Glutamatergic neuron (in vitro differentiated cells): ENCODE data around the gene ABCC8. TPM values are rescaled to one million over a fixed set of nuclear protein-coding genes. Genes with fewer than 3 reads are reported as not detected.

Experiments
- DNase-seq: peaks from one replicate; pipeline ENCODE4 v3.0.0; 2022
- H3K27ac Mint-ChIP-seq: one replicate; pipeline ENCODE4 v1.8.0; 2020; ENCODE audit warnings: mild to moderate bottlenecking, mixed read lengths, inconsistent platforms; ENCODE audit not compliant: unreplicated experiment
- H3K27me3 Mint-ChIP-seq: one replicate; pipeline ENCODE4 v1.8.0; 2020; ENCODE audit warnings: mild to moderate bottlenecking, moderate library complexity, mixed read lengths, inconsistent platforms; ENCODE audit not compliant: unreplicated experiment
- H3K36me3 Mint-ChIP-seq: one replicate; pipeline ENCODE4 v1.8.0; 2020; ENCODE audit warnings: mild to moderate bottlenecking, mixed read lengths, inconsistent platforms; ENCODE audit not compliant: unreplicated experiment
- H3K4me1 Mint-ChIP-seq: one replicate; pipeline ENCODE4 v1.8.0; 2020; ENCODE audit warnings: mild to moderate bottlenecking, low read depth, mixed read lengths, inconsistent platforms; ENCODE audit not compliant: unreplicated experiment
- H3K4me3 Mint-ChIP-seq: one replicate; pipeline ENCODE4 v1.8.0; 2020; ENCODE audit warnings: mild to moderate bottlenecking, mixed read lengths, inconsistent platforms; ENCODE audit not compliant: unreplicated experiment
- H3K9me3 Mint-ChIP-seq: one replicate; pipeline ENCODE4 v1.8.0; 2020; ENCODE audit warnings: mild to moderate bottlenecking, moderate library complexity, mixed read lengths, inconsistent platforms; ENCODE audit not compliant: unreplicated experiment
- CTCF ChIP-seq: fragments of 200-600 bp; sonication (generic); IDR thresholded peaks from one replicate; pipeline ENCODE4 v1.5.0; 2021; ENCODE audit not compliant: partially characterized antibody, unreplicated experiment
- total RNA-seq: library from RNA; stranded (reverse); fragmentation: NEBNext Ultra II Directional; extraction: Animal tissue kit (Norgen Biotek cat#: 25700); gene quantifications from one replicate; pipeline ENCODE4 v1.2.1, GENCODE V29; 2021; ENCODE audit not compliant: unreplicated experiment

Gene ABCC8
- total RNA-seq, 1 donor from 2014 or later = 5.7 TPM

DNA sequence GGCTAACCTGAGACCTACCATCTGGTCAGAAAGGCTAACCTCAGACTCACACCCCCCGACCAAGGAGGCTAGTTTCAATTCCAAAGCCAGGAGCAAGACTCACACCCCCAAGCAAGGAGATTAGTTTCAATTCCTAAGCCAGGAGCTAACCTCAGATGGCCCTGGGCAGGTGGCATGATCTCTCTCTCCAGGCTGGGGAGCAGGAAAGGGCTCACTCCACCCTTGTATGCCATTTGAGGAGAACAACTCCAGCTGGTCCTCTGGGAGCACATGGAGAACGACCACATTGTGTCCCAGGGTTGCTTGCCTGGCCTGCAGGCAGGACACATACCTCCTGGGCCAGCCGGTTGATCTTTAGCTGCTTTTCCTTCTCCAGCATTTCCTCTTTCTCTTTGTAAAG, 34.9 kb upstream of the ABCC8 start:
- Mint-ChIP-seq H3K27ac (no peak overlapping the region), H3K9me3 (no peaks in the 10 kb centered on the region), H3K36me3 (no peaks in the 10 kb centered on the region), H3K4me3 (no peak overlapping the region), H3K27me3 (peaks cover 8% of the 10 kb centered on the region), H3K4me1 (peaks cover 1% of the 10 kb centered on the region)
- no peak for DNase-seq
- TF ChIP-seq CTCF = no peak

DNA sequence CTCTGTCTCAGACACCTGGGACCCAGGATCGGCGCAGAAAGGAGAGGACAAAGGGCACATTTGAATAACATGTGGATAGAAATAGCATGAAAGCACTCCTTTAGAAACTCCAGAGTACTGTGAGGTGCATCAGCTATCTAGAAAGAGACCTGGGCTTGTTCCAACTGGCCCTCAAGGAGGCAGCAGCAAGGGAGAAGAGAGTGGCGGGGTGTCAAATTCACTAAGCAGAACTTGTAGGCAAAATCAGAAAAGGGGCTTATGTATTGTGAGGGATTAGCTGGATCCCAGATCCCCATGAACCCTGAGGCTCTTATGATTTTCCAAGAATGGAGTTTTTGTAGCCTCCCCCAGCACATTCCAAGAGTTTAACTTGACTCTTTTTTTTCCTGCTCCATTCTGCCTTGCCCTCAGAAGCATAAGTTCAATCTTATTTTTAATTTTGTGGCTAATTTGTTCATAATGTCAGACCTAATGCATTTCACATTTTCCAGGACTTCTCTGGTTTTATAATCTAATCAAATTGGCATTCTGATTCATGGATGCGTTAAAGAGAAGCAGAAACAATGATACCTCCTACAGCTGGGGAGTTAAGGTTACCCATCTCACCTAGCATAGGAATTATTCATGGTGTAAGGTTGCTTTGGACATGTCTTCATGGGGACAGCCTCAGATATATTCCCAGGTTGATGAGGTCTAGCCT, 34.0 kb upstream of the ABCC8 start:
- no peak for DNase-seq
- no peak for TF ChIP-seq CTCF
- Mint-ChIP-seq H3K27ac (no peak overlapping the region), H3K36me3 (no peaks in the 10 kb centered on the region), H3K9me3 (no peaks in the 10 kb centered on the region), H3K27me3 (peaks cover 8% of the 10 kb centered on the region), H3K4me3 (no peak overlapping the region), H3K4me1 (peaks cover 1% of the 10 kb centered on the region)

DNA sequence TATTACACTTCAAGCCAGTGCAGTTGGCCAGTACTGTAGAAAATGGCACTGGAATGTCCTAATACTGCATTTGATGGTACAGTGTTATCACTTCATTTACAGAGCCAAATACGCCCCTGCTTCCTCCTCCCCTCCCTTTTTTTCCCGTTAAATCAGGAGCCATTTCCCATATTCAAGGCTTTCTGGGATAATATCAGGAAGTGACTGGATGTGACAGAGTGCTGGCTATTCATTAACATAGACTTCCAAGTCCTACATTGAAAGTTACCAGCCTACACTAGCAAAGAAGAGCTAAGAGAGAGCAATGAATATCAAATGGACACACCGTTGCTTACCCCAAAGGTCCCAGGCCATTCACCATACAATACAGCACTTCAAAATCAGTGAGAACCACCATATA, 32.1 kb upstream of the ABCC8 start:
- DNase-seq = no peak
- H3K9me3 Mint-ChIP-seq = no peaks in the 10 kb centered on the region
- H3K4me3 Mint-ChIP-seq = no peak overlapping the region
- no peak for TF ChIP-seq CTCF
- H3K27ac Mint-ChIP-seq = no peak overlapping the region
- no peaks in the 10 kb centered on the region for H3K4me1 Mint-ChIP-seq
- H3K36me3 Mint-ChIP-seq = no peaks in the 10 kb centered on the region
- peaks cover 13% of the 10 kb centered on the region for H3K27me3 Mint-ChIP-seq

DNA sequence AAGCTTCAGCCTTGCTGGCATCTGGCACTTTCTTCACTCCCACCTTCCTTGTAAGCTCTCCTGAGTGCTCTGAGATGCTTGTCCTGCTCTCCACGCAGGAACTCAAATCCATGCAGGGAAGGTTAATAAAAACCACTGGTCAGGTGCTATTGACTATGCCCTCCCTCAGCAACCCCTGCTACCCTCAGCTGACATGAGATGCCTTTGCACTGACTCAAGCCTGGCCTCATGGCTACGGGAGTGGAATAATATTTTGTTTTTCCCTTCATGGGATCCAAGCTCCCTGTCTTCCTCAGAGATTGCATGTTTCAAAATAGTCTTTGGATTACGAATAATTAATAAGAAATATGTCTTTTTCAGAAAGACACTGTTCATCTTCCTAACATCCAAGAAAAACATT, 31.7 kb upstream of the ABCC8 start:
- Mint-ChIP-seq H3K36me3 (no peaks in the 10 kb centered on the region), H3K4me3 (no peak overlapping the region), H3K9me3 (no peaks in the 10 kb centered on the region), H3K4me1 (no peaks in the 10 kb centered on the region), H3K27me3 (peaks cover 11% of the 10 kb centered on the region), H3K27ac (no peak overlapping the region)
- no peak for DNase-seq
- no peak for TF ChIP-seq CTCF

DNA sequence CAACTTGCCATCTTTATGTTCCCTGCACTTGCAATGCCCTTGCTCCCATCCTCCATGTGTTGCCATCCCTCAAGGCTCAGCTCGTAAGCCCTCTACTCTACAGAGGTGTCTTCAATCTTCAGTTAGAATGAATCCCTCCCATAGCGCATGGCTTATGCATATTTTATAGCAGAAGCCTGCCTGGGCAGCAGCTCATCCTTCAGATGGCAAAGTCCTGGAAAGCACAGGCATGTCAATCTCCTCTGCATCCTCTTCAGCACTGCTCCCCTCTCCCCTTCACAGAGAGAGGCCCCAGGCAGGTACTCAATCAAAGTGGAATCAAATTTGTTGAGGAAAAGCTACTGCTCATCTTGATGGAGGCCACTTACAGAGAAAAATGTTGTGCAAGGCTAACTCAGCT, 31.1 kb upstream of the ABCC8 start:
- TF ChIP-seq CTCF = no peak
- Mint-ChIP-seq H3K27me3 (peaks cover 6% of the 10 kb centered on the region), H3K27ac (no peak overlapping the region), H3K4me3 (no peak overlapping the region), H3K36me3 (no peaks in the 10 kb centered on the region), H3K4me1 (no peaks in the 10 kb centered on the region), H3K9me3 (no peaks in the 10 kb centered on the region)
- no peak for DNase-seq
